AG04450 (cell line): ENCODE data around the gene ASB7. TPM values are rescaled to one million over a fixed set of nuclear protein-coding genes. Genes with fewer than 3 reads are reported as not detected.

Experiments
- CTCF ChIA-PET: fragments of 300-600, 350-600 bp; formaldehyde crosslinking; extraction: SDS; loops from one replicate; lab custom pipeline; 2022; ENCODE audit warnings: antibody characterized with exemption, inconsistent platforms; lab: Charles Lee
- POLR2A ChIA-PET: fragments of 350-600 bp; formaldehyde crosslinking; extraction: SDS; loops from one replicate; lab custom pipeline; 2021; ENCODE audit warnings: antibody characterized with exemption, inconsistent platforms; lab: Yijun Ruan, JAX
- DNase-seq: peaks from one replicate; pipeline ENCODE4 v3.0.0-alpha.2; 2011; ENCODE audit warnings: low read depth, low spot score
- H3K27ac ChIP-seq: one replicate; pipeline ENCODE4 v1.5.1; 2012; ENCODE audit warnings: low read depth, low read length, control low read depth
- H3K27me3 ChIP-seq: one replicate; pipeline ENCODE4 v1.6.0; 2012; ENCODE audit warnings: low read length; ENCODE audit not compliant: control insufficient read depth, insufficient read depth
- H3K4me3 ChIP-seq: 2 replicates; pipeline ENCODE4 v1.5.1; 2011; ENCODE audit warnings: mild to moderate bottlenecking, low read depth, low read length, control low read depth
- H3K9me3 ChIP-seq: 2 replicates; pipeline ENCODE4 v1.5.1; 2012; ENCODE audit warnings: low read length; ENCODE audit not compliant: control insufficient read depth, insufficient read depth
- CTCF ChIP-seq: IDR thresholded peaks from 2 replicates; pipeline ENCODE4 v1.5.1; 2011; ENCODE audit warnings: low read depth, low read length, control low read depth, inconsistent platforms
- polyA plus RNA-seq: library from polyadenylated mRNA; depleted of rRNA; stranded (reverse); fragments of >200 nt; gene quantifications from 2 replicates; pipeline ENCODE4 v1.2.3, GENCODE V29; 2011

Gene ASB7
- polyA plus RNA-seq, 1 experiment = 13.4 TPM

GRCh38 chr15:100635406-100636071 lies 33.1 kb downstream of the ASB7 start:
- no peak for TF ChIP-seq CTCF
- H3K9me3 ChIP-seq = no peaks in the 10 kb centered on the region
- ChIA-PET POLR2A (interaction anchor here (1.2 kb wide), 1 partner anchor 76 kb away, joined by 3 read pairs; no protein-coding TSS in a partner anchor), CTCF (interaction anchor here (0.6 to 4.4 kb wide), 5 partner anchors 236 to 372 kb away, joined by 3 to 36 read pairs (median 4); no protein-coding TSS in a partner anchor)
- no peak overlapping the region for H3K27ac ChIP-seq
- H3K4me3 ChIP-seq = no peak overlapping the region
- no peak for DNase-seq
- no peaks in the 10 kb centered on the region for H3K27me3 ChIP-seq

- Histone ChIP-seq H3K9me3 (no peaks in the 10 kb centered on the region), H3K27ac (no peak overlapping the region), H3K27me3 (no peaks in the 10 kb centered on the region), H3K4me3 (no peak overlapping the region)
- CTCF ChIA-PET = interaction anchor here (1.0 to 4.4 kb wide), 5 partner anchors 12 to 370 kb away, joined by 3 to 36 read pairs (median 4); no protein-coding TSS in a partner anchor
- TF ChIP-seq CTCF = no peak
- no peak for DNase-seq
- POLR2A ChIA-PET = no interaction called here
These were observed 35.9 kb downstream of the ASB7 start for GRCh38 chr15:100638177-100638730.

GRCh38 chr15:100642213-100642949 lies 40.0 kb downstream of the ASB7 start:
- Histone ChIP-seq H3K27me3 (no peaks in the 10 kb centered on the region), H3K9me3 (no peaks in the 10 kb centered on the region), H3K27ac (no peak overlapping the region), H3K4me3 (no peak overlapping the region)
- ChIA-PET POLR2A (no interaction called here), CTCF (interaction anchor here (1.3 kb wide), 1 partner anchor 230 kb away, joined by 4 read pairs; no protein-coding TSS in a partner anchor)
- DNase-seq = no peak
- TF ChIP-seq CTCF = no peak

GRCh38 chr15:100642950-100643338 lies 40.6 kb downstream of the ASB7 start:
- no peak for TF ChIP-seq CTCF
- no peak for DNase-seq
- CTCF ChIA-PET = no interaction called here
- Histone ChIP-seq H3K4me3 (no peak overlapping the region), H3K9me3 (no peaks in the 10 kb centered on the region), H3K27me3 (no peaks in the 10 kb centered on the region), H3K27ac (no peak overlapping the region)
- POLR2A ChIA-PET = no interaction called here
